Measurements from ENCODE around the gene PLIN3. TPM values are rescaled to one million over a fixed set of nuclear protein-coding genes. Genes with fewer than 3 reads are reported as not detected.
"Not testable (repeated sequence)": the region's sequence is repeated elsewhere in the genome, so short reads cannot be mapped to it uniquely, and the experiment has no call there.

The PLIN3 gene
- polyA plus RNA-seq, 3 donors, result 41.0 to 56.2 (median 50.9) TPM

GRCh38 chr19:4800591-4801081 is 66.8 kb downstream of the PLIN3 start:
- DNase-seq (ENCODE audit: extremely low read depth in 1 of 11, low read depth in 9 of 11, low spot score in 4 of 11), result no peak

- no peak for DNase-seq (ENCODE audit: extremely low read depth in 1 of 11, low read depth in 9 of 11, low spot score in 4 of 11)
These were observed 72.1 kb downstream of the PLIN3 start for GRCh38 chr19:4795400-4795799.

- no peak for DNase-seq (ENCODE audit: extremely low read depth in 1 of 11, low read depth in 9 of 11, low spot score in 4 of 11)
These were observed 72.5 kb downstream of the PLIN3 start for GRCh38 chr19:4794971-4795370.

- DNase-seq (ENCODE audit: extremely low read depth in 1 of 11, low read depth in 9 of 11, low spot score in 4 of 11), result not testable (repeated sequence)
These were observed 74.2 kb downstream of the PLIN3 start for GRCh38 chr19:4793278-4793677.

- DNase-seq (ENCODE audit: extremely low read depth in 1 of 11, low read depth in 9 of 11, low spot score in 4 of 11), result not testable (repeated sequence)
These were observed 74.6 kb downstream of the PLIN3 start for GRCh38 chr19:4792866-4793195.

GRCh38 chr19:4792019-4792865 is 75.2 kb downstream of the PLIN3 start:
- DNase-seq (ENCODE audit: extremely low read depth in 1 of 11, low read depth in 9 of 11, low spot score in 4 of 11), result not testable (repeated sequence)

- DNase-seq (ENCODE audit: extremely low read depth in 1 of 11, low read depth in 9 of 11, low spot score in 4 of 11), result peak; percentile 100
These were observed 76.1 kb downstream of the PLIN3 start, which contains the start of gene FEM1A for GRCh38 chr19:4791183-4792018. Gene FEM1A (plus strand): TSS chr19:4791734. CDS start chr19:4791855, 121 bp downstream.

Other genes starting within 250 kb of the PLIN3 start
- gene TNFAIP8L1, start 228.2 kb downstream of the PLIN3 start, polyA plus RNA-seq (ENCODE audit: insufficient read length in 3 of 3), result 10 to 100 TPM; 13.2 to 13.9 (median 13.5) TPM
- gene MYDGF, start 197.3 kb downstream of the PLIN3 start, polyA plus RNA-seq (ENCODE audit: insufficient read length in 3 of 3), result 10 to 100 TPM; 71.5 to 94.2 (median 83.5) TPM
- 10 to 100 TPM; 21.8 to 27.1 (median 24.1) TPM for gene DPP9, start 143.8 kb downstream of the PLIN3 start, polyA plus RNA-seq (ENCODE audit: insufficient read length in 3 of 3)
- 1 to 10 TPM; 2.0 to 2.1 (median 2.0) TPM for gene FEM1A, start 75.9 kb downstream of the PLIN3 start, polyA plus RNA-seq (ENCODE audit: insufficient read length in 3 of 3)
- gene TICAM1, start 36.0 kb downstream of the PLIN3 start, polyA plus RNA-seq (ENCODE audit: insufficient read length in 3 of 3), result 1 to 10 TPM; 4.7 to 8.4 (median 6.6) TPM
- under 1 TPM in 1 of 3 donors, not detected in 2; 0.09 TPM for gene ARRDC5, start 35.2 kb upstream of the PLIN3 start, polyA plus RNA-seq (ENCODE audit: insufficient read length in 3 of 3)
- gene UHRF1, start 41.8 kb upstream of the PLIN3 start, polyA plus RNA-seq (ENCODE audit: insufficient read length in 3 of 3), result 10 to 100 TPM; 27.3 to 47.1 (median 35.8) TPM
- gene KDM4B, start 101.4 kb upstream of the PLIN3 start, polyA plus RNA-seq (ENCODE audit: insufficient read length in 3 of 3), result 10 to 100 TPM; 20.1 to 31.7 (median 26.5) TPM